HS-5 (cell line): ENCODE data around the gene GCNT3.
"Not testable (repeated sequence)": the region's sequence is repeated elsewhere in the genome, so short reads cannot be mapped to it uniquely, and the experiment has no call there.

Experiments
- DNase-seq: peaks from one replicate; pipeline ENCODE4 v3.0.0-alpha.2; 2012; ENCODE audit warnings: low read depth

Gene GCNT3

DNA sequence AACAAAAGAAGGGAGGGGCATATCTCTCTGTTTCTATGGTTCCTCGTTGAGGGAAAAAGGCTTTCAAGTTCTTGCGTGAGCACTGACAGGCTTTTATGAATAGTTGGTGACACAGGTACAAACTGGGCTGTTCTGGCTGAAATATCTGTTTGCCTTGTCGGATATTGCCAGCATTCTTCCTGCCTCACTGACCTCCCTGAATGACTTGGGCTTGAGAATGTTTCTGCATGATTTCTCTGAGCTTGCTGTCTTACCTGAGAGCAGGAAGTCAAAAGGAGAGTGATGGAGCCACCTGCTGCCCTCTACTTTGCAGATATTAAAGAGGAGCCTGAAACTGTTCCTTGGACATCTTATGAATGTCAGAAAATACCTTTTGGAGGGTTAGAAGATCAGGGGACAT, 4.8 kb downstream of the GCNT3 start:
- no peak for DNase-seq

DNA sequence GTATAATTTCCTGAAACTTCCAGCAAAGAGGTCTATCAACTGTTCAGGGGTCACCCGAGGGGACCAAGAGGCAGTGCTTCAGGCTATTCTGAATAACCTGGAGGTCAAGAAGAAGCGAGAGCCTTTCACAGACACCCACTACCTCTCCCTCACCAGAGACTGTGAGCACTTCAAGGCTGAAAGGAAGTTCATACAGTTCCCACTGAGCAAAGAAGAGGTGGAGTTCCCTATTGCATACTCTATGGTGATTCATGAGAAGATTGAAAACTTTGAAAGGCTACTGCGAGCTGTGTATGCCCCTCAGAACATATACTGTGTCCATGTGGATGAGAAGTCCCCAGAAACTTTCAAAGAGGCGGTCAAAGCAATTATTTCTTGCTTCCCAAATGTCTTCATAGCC, 6.8 kb downstream of the GCNT3 start:
- no peak for DNase-seq

DNA sequence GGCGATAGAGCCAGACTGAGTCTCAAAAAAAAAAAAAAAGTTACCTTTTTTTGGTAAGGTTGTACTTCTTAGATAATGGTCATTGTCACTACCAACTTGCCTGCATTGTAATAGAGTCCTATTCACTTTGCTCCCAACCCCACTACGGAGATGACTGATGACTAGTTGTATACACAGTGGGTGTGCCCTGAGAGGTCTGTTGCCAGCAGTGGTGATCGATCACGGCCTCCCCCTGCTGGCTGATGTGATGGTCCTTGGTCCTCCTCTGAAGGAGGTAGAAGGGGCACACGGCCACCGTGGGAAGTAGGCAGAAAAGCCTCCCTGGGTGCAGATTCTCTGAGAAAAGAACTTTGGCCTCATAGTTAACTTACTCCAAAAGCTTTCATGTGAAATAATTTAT, 10.7 kb downstream of the GCNT3 start:
- peak; percentile 37 for DNase-seq

DNA sequence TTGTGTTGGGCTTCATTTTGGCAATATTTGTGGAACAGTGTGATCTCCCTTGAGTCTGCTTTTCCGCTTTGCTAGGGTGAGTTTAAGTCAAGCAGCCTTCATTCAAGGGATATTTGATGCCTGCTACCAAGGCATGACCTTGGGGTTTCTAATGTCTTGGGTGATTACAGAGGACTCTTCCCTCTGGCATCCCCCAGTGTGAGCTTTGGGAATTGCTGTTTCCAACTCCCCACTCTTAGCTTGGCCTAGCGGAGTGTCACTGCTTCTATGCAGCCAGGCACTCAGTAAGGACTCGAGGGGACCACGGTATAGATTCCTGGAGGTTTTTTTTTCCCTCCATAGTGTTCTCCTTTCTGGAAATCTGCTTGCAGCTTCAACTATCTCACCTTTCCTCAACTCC, 21.1 kb downstream of the GCNT3 start:
- DNase-seq, result no peak

DNA sequence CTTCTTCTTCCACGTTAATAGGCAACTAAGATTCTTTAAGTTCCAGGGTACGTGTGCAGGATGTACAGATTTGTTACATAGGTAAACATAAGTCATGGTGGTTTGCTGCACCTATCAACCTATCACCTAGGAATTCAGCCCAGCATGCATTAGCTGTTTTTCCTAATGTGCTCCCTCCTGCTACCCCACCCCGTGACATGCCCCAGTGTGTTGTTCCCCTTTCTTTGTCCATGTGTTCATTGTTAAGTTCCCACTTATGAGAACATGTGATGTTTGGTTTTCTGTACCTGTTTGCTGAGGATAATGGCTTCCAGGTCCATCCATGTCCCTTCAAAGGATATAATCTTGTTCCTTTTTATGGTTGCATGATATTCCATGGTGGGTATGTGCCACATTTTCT, 24.6 kb downstream of the GCNT3 start:
- no peak for DNase-seq

DNA sequence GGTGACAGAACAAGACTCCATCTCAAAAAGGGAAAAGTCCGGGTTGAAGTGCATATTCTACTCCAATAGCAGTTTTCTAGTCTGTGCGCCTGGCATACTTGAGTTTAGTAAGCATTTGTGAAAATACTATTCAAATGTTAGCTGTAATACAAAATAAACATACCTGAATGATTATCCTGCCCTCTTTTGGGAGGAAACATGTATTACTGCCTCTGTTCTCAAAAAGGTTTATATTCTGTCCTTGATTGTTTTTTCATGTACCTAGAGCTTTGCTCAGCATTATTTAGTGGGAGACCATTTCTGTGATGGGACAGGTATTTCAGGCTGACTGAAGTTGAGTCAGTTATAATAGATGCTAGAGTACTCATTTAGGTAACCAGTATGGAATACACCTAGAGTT, 25.9 kb downstream of the GCNT3 start:
- DNase-seq, result not testable (repeated sequence)

DNA sequence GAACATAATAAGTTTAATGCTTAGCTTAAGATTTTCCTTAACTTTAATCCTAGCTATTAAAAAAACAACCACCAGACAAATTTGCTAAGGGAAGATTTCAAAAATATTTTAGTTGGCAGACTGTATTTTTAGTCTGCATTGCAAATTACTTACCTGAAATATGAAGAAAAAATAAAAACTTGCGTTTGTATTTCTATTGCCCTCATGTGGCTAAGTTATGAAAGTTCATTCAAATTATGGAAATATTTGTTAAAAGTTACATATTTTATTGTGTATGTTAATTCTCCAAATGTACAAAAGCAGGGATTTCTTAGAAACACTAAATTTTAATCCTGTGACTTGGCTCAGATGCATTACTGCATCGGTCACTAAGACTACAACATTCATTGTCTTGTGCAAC, 30.8 kb downstream of the GCNT3 start:
- no peak for DNase-seq

DNA sequence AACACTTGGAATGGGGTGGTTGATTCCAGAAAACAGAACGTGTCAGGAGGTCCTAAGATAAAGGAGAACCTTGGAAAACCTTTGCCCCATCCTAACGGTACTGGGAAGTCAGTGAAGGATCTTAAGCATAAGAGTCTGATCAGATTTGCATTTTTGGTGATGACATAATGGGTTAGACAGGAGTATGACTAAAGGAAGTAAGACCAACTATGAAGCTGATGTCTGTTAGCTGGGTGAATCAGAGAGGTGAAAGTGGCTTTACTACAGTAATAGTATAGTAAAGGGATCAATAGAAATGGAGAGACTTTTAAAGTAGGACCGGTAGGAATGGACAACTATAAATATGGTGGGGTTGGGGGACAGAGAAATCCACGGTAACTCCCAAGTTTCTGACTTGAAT, 33.2 kb downstream of the GCNT3 start:
- DNase-seq, result no peak

DNA sequence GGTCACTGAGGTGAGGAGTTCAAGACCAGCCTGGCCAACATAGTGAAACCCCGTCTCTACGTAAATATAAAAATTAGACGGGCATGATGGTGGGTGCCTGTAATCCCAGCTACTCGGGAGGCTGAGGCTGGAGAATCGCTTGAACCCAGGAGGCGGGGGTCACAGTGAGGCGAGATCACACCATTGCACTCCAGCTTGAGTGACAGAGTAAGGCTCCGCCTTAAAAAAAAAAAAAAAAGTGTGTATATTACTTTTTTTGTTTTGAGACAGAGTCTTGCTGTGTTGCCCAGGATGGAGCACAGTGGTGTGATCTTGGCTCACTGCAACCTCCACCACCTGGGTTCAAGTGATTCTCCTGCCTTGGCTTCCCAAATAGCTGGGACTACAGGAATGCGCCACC, 34.2 kb downstream of the GCNT3 start:
- not testable (repeated sequence) for DNase-seq

DNA sequence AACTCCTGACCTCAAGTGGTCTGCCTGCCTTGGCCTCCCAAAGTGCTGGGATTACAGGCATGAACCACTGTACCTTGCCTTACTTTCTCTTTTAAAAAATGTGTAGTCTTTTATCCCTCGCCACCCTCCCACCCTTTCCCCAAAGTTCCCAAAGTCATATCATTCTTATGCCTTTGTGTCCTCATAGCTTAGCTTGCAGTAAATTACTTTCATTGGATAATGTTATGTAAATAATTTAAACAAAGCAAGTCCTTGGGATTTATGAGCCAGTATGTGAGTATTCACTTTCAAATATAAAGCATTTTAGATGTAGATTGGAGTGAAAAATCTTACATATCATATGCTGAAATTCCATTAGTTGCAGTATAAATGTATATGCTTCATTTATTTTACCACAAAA, 34.7 kb downstream of the GCNT3 start:
- no peak for DNase-seq

DNA sequence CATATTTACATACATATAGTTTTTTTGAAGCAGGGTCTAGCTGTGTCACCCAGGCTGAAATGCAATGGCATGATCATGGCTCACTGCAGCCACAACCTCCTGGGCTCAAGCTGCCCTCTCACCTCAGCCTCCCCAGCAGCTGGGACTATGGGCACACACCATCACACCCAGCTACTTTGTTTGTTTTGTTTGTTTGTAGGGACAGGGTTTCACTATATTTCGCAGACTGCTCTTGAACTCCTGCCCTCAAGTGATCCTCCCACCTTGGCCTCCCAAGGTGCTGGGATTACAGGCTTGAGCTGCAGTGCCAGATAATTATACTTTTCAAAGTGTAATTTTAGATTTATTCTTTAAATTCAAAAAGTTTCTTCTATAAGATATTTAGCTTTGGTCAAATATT, 35.5 kb downstream of the GCNT3 start:
- no peak for DNase-seq

DNA sequence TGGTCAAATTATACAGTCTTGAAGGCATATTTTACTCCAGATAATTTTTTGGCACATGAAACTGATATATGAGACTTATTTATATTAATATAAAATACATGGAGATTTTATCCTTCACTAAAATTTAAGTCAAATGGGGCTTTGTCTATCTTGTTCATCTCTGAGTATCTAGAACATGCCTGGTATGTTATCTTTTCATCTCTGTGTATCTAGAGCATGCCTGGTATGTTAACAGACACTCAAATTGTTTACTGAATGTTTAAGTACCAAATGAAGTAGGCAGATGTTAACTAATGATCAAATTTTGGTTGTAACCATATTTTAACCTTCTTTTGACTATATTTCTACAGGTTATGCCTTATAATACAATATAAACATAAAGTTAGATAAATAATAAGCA, 38.0 kb downstream of the GCNT3 start:
- DNase-seq, result no peak

DNA sequence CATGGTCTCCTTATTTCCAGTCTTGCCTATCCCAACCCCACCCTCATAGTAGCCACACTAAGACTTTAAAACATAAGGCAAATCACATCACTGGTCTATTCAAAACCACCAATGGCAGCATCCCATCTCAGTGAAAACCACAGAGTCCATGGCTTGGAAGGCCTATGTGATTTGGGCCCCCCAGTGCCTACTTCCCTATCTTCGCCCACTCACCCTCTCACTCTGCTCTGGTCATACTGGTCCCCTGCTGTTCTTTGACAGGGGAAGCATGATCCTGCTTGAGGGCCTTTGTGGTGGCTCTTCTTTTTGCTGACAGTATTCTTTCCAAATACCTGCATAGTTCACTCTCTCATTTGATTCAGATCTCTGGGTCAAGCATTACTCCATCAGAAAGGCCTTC, 42.5 kb downstream of the GCNT3 start:
- DNase-seq, result no peak

DNA sequence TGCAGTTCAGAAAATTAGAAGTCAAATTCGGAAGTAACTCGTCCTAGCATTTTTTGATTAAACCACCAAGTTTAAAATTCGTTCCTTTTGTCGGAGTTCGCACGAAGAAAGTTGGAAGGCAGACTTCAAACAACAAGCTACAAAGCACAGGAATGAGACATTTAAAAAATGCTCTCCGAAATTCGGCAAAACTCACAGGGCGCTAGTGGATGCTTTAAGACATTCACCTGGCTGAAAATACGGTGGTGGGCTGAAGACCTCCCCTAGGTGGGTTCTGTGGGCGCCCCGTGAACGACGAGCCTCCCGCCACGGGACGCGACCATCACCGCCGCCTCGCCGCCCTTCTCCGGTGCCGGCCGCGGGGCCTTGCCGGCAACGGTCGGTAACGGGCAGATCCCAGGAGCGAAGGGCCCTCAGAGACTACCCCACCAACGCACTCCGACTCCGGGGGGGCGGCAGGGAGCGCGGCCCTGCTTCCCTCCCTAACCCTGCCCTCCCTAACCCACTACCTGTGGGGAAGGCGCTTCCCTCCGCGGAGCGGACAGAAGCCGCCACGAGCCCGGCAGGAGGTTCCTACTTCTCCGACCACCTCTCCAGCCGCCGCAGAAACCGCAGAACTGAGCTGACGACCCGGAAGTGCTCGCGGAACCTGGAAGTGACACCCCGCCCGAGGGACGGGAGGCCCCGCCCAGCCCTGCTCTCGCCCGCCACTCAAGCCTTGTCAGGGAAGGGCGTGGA, 45.5 kb downstream of the GCNT3 start, which contains the start of gene GTF2A2:
Gene GTF2A2, minus strand, starts transcription at position 619 of the 738 bp plus-strand sequence. CDS start 5,238 bp downstream, outside the sequence.
- peak; percentile 67 for DNase-seq

DNA sequence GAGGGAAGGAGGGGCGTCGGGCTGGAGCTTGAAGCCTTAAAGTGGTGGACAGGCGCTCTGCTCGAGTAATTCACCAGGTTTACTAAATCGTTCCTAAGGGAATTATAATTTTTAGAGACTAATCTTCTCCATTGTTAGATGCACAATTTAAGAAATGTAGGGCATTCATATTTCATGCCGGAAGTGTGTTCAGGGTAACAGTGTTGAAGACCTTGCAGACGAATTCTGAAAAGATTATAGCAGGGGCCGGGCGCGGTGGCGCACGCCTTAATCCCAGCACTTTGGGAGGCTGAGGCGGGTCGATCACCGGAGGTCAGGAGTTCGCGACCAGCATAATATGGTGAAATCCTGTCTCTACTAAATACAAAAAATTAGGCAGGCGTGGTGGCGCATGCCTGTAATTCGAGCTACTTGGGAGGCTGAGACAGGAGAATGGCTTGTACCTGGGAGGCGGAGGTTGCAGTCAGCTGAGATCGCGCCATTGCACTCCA, 46.1 kb downstream of the GCNT3 start:
- no peak for DNase-seq

DNA sequence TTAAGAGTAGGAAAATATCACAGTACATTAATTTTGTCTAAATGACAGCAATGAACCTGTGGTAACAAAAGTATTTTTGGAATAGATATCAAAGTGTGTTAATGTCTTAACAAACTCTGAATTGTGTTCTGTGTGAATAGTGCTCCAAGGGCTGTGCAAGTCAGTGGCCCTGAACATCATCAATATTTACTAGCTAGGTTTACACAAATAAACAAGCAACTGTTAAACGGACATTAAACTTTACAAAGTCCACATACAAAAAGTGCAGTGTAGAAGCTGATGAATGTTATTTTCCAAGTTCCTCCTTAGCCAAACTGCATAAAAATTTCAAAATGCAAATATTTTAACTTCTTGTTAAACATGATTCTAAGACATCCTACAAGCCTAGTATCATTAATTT, 47.8 kb downstream of the GCNT3 start:
- DNase-seq, result no peak

DNA sequence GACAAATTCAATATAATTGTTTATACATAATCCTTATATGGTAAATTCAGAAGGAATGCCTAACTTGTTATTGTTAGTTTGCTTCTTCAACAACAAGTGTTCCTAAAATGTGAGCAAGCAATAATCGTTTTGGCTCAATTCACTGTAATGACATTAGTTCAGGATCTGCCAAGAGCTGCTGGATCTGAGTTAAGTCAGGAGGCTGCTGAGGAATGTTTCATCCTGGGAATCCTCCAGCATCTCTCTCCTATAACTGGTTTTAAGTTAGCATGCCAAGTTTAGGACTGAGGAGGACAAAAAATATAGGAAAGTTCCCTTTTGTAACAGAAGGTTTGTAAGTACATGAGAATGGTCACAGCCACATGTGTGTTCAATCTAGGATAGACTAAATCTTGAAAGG, 50.7 kb downstream of the GCNT3 start:
- DNase-seq, result no peak

DNA sequence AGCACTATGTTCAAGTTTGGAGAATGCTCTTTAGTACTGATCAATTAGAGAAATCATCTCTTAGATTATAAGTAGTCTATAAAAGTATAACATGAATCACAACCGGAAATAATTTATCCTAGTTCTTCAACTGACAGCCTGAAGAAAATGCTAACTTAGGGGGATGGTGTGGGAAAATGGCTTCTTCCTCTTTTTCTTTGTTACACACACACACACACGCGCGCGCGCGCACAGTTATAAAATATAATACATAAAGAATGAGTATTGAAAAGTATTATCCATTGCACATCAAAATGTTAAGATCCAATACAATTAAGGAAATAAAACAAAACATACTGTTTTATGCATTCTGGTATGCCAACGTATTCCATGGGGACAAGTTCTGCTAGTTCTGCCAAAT, 57.0 kb downstream of the GCNT3 start:
- DNase-seq, result no peak
